GM19240 (cell line): ENCODE results near the gene AKR1B1.

Source experiments
- DNase-seq: peaks from one replicate; pipeline ENCODE4 v3.0.0; 2011; ENCODE audit warnings: low spot score; ENCODE audit not compliant: insufficient read length

AKR1B1 gene

DNA sequence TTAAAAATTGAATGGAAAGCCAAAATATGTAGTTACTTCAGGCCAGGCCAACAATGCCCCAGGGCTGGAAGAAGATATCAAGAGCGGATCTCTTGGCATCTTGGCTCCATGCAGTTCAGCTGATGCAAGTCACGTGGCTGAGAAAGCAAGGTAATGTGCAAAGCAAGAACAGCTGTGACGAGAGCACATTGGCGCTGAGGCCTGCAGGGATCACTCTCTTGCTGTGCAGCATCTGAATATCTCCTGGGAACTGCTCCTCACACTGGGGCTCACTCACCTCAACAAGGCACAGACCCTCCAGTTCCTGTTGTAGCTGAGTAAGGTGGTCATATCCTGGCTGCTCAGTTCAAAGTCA lies 14.0 kb downstream of the AKR1B1 start:
- DNase-seq = no peak

DNA sequence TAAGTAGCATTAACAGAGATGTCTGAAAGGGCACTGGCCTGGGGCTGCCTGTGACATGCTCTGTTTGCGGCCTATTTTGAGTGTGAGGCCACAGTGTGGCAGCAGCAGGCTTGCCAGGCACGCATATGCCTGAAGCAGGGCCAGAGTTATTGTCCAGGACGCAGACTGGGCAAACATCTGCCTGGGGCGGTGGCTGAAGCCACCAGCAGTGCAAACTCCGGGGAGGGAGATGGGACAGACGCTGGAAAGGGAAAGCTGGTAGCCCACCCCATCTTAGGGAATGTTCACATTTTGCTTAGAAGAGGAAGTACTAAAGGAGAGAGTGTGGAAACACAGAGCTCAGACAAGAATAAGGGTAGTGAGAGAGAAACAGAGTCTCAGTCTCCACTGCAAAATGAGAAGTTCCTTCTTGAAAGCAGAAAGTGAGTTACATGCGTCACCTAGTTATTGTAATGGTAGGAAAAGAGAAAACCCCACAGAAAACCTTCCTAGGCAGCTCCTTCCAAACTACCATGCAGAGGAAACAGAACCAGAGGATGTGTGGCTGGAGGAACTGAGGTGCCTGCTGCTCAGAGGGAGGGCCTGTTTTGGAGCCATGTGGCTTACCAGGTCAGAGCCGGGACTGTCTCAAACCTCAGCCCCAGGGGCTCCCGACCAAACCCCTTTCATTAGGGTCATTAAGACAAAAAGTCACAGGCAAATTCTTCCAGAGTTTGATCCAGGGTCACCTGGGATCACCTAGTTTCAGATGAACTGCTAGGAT lies 14.5 kb downstream of the AKR1B1 start:
- DNase-seq = no peak

DNA sequence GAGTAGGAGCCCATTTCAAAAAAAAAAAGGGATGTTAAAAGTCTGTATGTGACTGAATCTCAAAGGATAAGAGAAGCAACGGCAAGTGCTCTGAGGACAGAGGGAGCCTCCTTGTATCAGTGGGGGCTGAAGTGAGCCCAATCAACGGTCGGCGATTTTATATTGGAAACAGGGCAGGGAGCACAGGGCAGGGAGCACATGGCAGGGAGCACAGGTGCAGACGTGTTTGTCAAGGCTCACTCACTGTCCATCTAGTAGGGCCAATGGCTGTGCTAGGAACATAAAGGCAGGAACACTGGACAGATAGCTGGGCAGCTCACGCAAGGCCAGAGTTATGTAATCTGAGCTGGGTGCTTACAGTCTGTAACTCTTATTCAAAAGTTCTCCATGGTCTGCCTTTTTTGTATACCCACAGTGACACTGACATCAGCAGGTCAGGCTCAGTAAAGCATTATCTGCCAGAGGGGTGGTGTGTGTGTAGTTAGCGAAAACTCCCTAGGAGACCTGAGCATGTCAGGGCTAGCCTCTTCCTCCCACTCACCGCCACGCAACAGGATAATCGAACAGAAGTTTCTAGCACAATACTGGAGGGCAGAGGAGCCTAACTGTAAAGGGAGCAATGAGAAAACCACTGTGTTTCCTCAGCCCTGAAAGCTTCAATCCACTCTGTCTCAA lies 15.4 kb downstream of the AKR1B1 start:
- no peak for DNase-seq

DNA sequence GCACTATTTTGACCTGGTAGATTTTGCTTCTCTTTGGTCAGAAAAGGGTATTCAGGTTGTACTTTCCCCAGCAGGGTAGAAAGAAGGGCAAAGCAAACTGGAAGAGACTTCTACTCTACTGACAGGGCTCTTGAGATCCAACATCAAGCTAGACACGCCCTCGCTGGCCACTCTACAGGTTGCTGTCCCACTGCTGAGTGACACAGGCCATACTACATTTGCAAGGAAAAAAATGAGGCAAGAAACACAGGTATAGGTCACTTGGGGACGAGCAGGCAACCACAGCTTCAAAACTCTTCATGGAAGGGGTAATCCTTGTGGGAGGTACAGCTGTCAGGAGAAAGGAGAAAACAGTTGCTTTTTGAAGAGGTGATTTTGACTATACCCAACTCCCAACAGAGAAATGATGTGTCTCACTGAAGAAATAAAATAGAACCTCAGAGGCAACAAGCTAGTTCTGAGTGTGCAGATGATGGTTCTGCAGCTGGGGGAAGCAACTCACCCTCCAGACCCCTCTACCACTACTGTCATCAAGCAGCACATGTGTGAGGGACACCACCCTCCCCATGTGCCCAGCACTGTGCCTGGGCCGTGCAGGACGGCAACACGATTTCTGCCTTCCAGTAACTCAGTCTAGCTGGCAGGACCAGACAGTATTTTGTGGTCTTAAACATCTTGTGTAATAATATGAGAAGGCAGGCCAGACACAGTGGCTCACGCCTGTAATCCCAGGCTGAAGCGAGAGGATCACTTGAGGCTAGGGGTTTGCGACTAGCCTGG lies 16.3 kb downstream of the AKR1B1 start:
- no peak for DNase-seq

DNA sequence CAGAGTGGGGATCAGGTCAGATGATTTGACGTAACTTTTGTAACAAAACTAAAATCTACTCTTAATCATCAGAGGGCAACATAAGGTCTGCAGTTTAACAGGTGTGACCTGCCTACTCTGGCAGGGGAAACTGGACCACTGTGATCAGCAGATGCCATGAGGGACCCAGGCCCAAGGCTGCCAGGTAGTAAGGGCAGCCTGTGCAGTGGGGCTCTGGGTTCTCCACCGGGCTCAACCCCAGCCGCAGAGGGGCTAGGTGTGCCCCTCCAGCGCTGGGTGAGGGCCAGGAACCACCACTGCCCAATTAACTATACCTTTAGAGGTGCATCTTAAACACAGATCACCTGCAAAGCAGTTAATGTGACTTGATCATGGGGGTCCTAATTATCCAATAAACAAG lies 17.6 kb downstream of the AKR1B1 start:
- DNase-seq = no peak

DNA sequence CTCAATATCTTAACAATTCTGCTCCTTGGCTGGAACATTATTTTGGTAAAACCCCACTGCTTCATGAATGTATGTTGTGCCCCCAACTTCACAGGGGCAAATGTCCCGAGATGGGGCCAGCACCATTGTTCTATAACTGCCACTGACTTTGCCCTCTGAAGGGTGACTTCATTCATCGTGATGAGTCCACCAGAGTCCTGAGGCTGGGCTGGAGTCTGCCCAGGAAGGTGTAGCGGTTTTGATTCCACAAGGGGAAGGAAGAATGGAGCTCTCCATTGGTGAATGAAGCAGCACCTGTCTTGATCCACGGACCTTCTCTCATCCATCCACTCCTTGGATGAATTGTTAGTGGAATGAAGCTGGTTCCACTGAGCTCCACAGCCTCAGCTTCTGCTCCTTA lies 18.4 kb downstream of the AKR1B1 start:
- DNase-seq = no peak

DNA sequence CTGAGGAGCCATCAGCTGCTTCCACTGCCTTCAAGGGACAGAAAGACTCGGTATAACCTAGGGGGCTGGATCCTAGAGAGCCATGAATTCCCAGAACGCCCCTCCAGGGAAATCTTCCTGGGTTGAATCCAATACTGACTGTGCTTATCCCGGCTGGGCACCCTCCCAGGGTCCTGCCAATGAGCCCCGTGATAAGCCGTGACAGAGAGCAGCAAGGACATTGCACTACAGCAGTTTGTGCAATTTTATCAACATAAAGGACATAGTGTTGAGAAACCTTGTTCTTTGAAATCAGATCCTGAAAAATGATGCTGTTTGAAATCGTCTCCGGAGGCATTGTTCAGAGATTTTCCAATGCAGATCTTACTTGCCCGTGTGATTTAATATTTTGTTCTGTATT lies 18.8 kb downstream of the AKR1B1 start:
- no peak for DNase-seq

DNA sequence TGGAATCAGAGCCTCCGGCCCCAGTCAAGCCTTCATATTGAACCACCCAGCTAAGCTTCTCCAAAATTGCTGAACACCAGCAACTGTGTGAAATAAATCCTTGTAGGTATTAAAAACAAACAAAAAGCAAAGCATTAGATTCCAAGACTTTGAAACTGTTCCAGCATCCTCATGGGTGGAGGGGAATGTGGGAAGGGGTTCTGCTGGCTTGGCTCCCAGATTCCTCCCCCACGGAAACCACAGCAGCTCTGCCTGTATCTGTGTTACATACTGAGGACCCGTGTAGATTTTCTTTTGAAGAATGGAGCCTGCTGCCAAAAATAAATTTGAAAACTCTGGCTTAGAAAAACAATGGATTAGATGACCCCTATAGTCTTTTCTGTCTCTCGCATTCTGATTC lies 20.0 kb downstream of the AKR1B1 start:
- DNase-seq = no peak

DNA sequence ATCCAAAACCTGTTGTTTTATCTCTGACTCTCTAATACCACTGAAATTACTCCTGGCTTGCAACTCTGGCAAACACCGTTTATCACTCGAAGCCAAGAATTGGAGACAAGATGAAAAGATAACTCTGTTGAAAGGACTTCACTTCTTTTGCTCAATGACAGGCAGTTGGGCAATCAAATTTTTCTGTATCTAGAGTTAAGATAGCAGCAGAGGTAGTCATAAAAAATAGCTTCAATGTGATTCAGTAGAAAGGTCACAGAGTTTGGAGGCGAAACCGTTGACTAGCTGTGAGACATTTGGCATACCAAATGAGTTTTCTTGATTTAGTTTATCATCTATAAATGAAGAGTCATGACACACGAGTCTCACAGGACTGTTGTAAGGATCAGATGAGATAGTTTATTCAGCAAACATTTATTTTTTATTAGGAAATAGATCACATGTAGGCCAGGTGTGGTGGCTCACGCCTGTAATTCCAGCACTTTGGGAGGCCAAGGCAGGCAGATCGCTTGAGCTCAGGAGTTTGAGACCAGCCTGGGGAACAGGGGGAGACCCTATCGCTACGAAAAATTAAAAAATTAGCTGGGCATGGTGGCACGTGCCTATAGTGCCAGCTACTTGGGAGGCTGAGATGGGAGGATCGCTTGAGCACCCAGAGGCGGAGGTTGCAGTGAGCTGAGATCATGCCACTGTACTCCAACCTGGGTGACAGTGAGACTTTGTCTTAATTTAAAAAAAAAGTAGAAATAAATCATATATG lies 23.6 kb downstream of the AKR1B1 start:
- DNase-seq = no peak

DNA sequence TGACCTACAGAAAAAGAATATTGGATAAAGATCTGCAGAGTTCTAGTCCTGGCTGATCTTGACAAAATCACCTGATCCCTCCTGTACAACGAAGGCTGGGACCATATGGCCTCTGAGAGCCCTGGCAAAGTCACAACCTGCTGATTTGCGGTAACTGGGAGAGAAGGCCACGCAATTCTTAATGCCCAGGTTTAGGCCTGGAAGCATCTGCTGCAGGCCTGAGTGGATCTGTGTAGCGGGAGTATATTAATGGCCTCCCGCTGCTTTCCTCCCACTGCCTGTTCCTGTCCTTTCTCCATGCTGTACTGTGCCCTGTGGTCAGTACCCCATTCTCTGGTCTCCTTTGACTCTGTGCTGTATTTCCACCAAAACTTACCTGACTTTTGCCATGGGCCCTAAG lies 24.2 kb downstream of the AKR1B1 start:
- no peak for DNase-seq

DNA sequence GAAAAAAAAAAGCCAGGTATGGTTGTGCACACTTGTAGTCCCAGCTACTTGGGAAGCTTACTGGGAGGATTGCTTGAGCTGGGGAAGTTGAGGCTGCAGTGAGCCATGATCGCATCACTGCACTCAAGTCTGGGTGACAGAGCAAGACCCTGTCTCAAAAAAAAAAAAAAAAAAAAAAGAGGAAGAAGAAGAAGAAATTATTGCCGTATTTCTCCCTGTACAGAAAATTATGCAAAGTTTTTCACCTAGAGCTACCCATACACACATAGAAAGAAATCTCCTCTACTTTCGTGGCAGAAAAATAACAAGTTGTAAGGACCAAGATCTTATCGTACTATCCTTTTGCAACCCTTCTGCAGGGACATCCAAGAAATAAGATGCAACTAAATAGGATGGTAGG lies 25.5 kb downstream of the AKR1B1 start:
- no peak for DNase-seq

DNA sequence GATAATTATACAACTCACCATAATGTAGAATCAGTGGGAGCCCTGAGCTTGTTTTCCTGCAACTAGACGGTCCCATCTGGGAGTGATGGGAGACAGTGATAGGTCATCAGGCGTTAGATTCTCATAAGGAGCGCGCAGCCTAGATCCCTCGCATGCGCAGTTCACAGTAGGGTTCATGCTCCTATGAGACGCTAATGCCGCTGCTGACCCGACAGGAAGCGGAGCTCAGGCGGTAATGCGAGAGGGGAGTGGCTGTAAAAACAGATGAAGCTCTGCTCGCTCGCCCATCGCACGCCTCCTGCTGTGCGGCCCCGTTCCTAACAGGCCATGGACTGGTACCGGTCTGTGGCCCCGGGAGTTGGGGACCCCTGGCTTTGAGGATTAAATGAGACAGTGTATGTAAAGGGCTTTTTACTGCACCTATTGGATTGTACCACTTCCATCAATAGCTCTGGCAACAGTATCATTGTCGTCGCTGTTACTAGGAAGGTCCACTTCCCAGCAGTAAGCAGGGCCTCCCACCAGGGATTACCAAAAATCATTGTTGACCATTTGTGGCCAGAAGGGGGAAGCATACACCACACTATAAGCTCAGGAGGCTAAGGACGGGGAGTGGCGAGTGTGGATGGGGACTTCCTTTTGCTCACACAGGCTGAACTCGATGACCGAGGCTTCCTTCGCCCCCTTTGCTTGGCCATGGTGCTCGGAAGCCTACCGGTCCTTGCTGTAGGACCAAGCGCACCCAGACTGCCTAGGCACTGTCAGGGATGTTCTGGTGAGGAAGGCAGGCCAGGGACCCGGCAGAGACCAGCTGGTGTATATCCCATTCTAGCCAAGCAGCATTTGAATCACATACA lies 26.4 kb downstream of the AKR1B1 start:
- peak; percentile 78 for DNase-seq

DNA sequence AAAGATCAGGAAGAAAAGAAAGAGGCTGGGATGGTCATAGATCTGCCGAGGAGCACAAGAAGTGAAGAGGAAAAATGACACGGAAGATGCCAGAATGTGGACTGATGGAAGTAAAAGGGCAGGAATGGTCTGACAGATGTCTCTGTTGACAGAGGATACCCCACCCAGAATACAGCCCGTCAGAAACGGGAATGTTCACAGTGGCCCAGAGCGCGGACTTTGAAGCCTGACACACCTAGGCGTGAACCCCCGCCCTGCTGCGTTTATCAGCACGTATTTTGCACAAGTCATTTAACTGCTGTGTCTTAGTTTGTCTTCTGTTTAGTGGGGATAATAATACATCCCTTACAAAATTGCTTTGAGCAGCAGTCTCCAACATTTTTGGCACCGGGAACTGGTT lies 27.1 kb downstream of the AKR1B1 start:
- DNase-seq = no peak

DNA sequence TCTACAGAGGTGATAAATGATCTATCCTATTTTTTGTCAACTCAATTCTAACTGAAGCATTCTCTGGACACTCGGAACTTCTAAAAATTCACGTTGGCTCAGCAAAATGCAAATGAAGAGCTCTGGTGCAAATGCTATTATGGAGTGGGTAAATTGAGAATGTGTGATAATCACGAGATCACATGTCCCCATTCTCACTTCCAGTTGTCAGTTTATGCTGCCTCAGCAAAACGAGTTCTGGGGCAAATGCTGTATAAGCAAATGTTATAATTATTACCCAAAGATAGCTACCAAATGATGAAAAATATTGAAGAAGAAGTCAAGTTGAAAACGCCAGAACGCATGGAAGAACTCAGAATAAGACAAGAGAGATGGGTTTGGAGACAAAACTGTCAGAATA lies 29.4 kb downstream of the AKR1B1 start:
- DNase-seq = no peak

DNA sequence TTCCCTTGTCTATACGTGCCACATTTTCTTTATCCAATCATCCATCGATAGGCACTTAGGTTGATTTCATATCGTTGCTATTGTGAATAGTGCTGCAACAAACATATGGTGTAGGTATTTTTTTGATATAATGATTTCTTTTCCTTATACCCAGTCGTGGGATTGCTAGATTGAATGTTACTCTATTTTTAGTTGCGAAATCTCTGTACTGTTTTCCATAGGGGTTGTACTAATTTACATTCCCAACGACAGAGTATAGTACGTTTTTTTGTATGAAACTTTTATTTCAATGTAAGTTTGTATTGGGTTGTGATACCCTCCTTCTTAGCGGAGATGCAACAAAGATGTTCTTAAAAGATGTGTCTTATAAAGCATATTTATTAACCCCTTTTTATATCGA lies 30.0 kb downstream of the AKR1B1 start:
- DNase-seq = no peak

DNA sequence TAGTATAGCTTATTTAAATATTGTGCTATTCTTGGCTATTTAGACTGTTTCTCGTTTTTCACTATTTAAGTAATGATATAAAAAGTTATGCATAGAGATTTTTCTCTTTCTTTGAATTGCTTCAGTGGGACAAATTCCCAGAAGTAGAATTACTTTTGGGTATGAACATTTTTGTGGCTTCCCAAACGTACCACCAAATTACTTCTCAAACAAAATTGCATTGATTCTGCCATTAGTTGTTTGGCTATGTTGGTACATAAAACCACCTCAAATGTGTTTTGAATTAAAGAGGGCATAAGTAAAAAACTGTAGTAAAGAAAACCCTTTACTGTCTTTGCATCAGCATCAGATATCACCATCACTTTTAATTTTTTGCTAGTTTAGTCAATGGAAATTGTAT lies 31.0 kb downstream of the AKR1B1 start:
- no peak for DNase-seq

DNA sequence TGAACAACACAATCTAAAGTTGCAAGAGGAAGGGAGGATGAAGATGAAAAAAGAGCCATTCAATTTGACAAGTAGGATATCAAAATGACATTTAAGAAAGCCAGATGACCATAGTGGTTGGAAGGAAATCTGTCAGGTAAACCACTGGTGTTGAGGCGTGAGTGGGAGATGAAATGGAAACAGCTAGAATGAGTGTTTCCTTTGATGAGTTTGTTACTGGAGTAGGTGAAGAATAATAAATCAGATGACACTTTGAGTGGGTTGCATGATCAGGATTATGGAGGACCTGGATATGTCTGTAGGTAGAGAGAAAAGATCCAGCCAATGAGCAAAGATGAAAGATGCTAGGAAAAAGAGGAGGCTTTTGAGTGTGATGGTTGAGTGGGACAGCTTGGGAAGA lies 33.1 kb downstream of the AKR1B1 start:
- no peak for DNase-seq

DNA sequence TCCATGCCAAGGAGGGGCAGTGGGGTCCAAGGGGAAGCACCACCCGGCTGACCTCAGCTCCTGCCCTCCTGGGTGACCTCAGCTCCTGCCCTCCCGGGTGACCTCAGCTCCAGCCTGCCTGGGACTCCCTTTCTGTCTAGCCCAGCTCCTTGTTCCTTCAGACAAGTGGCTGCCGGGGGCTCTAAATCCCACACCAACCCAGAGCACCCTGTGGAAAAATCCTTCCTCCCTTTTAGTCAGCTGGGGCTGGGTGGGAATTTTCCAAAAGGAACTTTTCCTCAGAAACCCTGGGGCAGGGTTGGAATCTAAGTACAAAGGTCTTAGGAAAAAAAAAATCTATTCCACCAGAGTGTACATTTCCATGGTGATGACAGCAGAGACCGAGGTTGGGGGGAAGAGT lies 36.3 kb downstream of the AKR1B1 start:
- no peak for DNase-seq

DNA sequence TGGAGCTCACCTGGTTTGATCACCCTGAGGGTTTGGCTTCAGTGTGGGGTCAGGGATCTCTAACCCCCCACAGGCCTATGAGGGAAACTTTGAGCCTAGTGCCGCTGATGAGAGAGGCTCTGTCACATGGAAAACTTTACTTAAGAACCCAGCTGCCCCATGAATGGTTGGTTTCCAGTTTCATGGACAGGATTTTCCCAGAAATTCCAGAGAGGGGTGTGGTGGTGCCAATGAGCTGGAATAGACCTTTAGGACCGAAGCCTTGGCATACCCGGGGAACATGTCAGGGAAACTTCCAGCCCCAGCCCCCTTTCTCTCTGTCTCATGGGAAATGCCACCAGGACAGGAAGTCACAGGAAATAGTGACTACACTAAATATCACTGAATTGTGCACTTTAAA lies 36.9 kb downstream of the AKR1B1 start:
- no peak for DNase-seq

DNA sequence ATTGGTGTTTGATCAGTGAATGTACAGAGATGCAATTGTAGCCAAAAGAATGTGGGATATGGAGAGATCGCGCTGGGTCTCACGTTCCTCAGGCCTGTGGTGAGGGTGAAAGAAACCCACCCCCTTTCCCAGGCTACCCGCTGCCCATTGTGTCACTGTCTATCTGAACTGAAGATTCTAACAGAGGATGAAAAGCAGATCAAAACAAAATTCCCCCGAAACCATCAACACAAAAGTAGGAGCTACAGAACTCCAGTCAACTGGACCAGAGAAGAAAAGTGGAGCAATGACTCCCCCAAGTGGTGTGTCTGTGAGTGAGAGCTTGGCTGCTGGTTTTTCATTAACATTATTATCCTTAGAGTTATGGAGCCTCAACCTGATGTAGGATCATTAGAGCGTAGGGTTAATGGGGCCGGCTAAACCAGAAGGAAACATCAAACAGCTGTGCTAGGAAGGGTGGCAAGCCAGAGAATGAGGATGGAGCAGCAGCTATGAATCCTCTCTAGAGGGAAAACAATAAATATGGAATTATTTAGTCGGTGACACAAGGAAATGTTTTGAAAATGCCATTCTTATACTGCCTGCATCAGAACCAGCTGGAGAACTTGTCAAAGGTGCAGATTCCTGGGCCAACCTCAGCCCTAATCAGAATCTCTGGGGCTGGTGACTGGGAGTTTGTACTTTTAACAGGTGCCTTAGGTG lies 38.3 kb downstream of the AKR1B1 start:
- DNase-seq = no peak
